ENCODE data around the gene LHX4. TPM values are rescaled to one million over a fixed set of nuclear protein-coding genes. Genes with fewer than 3 reads are reported as not detected.

The LHX4 gene
- total RNA-seq, 2 donors from 2014 or later: not detected

DNA sequence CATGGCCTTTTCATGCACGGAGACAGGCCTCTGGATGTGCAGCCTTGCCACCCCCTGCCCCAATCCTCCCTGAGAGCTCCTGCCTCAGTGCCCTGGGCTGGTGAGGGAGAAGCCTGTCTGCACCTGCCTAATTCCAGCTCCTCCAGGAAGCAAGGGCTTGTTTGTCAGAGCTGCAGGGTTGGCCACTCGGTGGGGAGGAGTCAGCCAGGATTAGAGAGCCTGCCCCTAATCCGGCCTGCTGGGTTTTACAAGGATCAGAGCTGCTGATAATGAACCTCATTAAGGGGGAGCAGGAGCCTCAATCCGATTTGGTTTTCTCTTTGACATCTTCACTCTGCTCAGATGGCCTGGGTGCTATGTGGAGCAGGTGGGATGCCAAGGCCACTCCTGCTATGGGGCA, 31.9 kb upstream of the LHX4 start:
- H3K4me3 Mint-ChIP-seq: no peak overlapping the region
- H3K4me1 Mint-ChIP-seq: peaks cover 12% of the 10 kb centered on the region
- TF ChIP-seq, protein P1, sequence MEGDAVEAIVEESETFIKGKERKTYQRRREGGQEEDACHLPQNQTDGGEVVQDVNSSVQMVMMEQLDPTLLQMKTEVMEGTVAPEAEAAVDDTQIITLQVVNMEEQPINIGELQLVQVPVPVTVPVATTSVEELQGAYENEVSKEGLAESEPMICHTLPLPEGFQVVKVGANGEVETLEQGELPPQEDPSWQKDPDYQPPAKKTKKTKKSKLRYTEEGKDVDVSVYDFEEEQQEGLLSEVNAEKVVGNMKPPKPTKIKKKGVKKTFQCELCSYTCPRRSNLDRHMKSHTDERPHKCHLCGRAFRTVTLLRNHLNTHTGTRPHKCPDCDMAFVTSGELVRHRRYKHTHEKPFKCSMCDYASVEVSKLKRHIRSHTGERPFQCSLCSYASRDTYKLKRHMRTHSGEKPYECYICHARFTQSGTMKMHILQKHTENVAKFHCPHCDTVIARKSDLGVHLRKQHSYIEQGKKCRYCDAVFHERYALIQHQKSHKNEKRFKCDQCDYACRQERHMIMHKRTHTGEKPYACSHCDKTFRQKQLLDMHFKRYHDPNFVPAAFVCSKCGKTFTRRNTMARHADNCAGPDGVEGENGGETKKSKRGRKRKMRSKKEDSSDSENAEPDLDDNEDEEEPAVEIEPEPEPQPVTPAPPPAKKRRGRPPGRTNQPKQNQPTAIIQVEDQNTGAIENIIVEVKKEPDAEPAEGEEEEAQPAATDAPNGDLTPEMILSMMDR (conservative IDR thresholded peaks at IDR 0.05): no peak
- 44 to 54% methylated on average over 3 to 4 of the region's 4 CpGs for WGBS, 2 experiments (ENCODE audit: insufficient coverage in 1 of 2, insufficient read length in 1 of 2)
- H3K36me3 Mint-ChIP-seq (ENCODE audit: low read depth): peaks cover 16% of the 10 kb centered on the region
- Histone ChIP-seq H3K9ac (ENCODE audit: extremely low read depth, low read length, poor library complexity, severe bottlenecking) (no peak overlapping the region), H3K4me3 (ENCODE audit: low read length) (no peak overlapping the region), H3K4me1 (ENCODE audit: control insufficient read depth, insufficient read depth, low read length) (peaks cover 2% of the 10 kb centered on the region), H3K27ac (ENCODE audit: low read depth, low read length) (no peak overlapping the region), H3K36me3 (ENCODE audit: control insufficient read depth, insufficient read depth, low read length) (peaks cover 8% of the 10 kb centered on the region), H3K27me3 (ENCODE audit: control insufficient read depth, insufficient read depth, low read length, poor library complexity, severe bottlenecking) (peaks cover 58% of the 10 kb centered on the region), H3K9me3 (ENCODE audit: control insufficient read depth, low read length) (no peaks in the 10 kb centered on the region)
- H3K27me3 Mint-ChIP-seq (ENCODE audit: insufficient read depth): peaks cover 56% of the 10 kb centered on the region
- no peaks in the 10 kb centered on the region for H3K9me3 Mint-ChIP-seq
- no peak overlapping the region for H3K27ac Mint-ChIP-seq
- peak; percentile 83 for DNase-seq

DNA sequence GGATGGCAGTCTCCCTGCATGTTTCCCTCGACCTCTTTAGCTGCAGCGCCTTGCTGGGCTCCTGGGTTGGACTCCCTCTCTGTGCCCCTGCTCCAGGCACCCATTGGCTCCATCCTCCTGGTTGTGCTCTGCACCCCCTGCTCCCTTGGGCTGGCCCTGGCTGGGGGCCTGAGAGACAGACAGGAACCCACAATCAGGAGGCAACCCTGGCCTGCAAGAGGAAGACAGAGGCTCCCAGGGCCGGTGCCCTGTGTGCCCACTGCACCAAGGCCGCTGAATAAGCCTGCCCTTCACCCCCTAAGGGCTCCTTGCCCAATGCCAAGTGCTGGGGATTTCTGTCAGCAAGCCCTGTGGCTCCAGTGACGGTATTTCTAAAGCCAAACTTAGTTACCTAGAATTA, 31.5 kb upstream of the LHX4 start:
- H3K9me3 Mint-ChIP-seq: no peaks in the 10 kb centered on the region
- peaks cover 55% of the 10 kb centered on the region for H3K27me3 Mint-ChIP-seq (ENCODE audit: insufficient read depth)
- DNase-seq: no peak
- no peaks in the 10 kb centered on the region for H3K9me3 ChIP-seq (ENCODE audit: control insufficient read depth, low read length)
- TF ChIP-seq, protein P1 (conservative IDR thresholded peaks at IDR 0.05): no peak
- H3K4me1 ChIP-seq (ENCODE audit: control insufficient read depth, insufficient read depth, low read length): peaks cover 2% of the 10 kb centered on the region
- peaks cover 11% of the 10 kb centered on the region for H3K4me1 Mint-ChIP-seq
- H3K9ac ChIP-seq (ENCODE audit: extremely low read depth, low read length, poor library complexity, severe bottlenecking): no peak overlapping the region
- WGBS, 2 experiments (ENCODE audit: insufficient coverage in 1 of 2, insufficient read length in 1 of 2): 87 to 93% methylated on average over 5 of the region's 5 CpGs
- H3K27ac ChIP-seq (ENCODE audit: low read depth, low read length): no peak overlapping the region
- no peak overlapping the region for H3K4me3 ChIP-seq (ENCODE audit: low read length)
- H3K36me3 Mint-ChIP-seq (ENCODE audit: low read depth): peaks cover 14% of the 10 kb centered on the region
- H3K36me3 ChIP-seq (ENCODE audit: control insufficient read depth, insufficient read depth, low read length): peaks cover 8% of the 10 kb centered on the region
- H3K4me3 Mint-ChIP-seq: no peak overlapping the region
- no peak overlapping the region for H3K27ac Mint-ChIP-seq
- peaks cover 58% of the 10 kb centered on the region for H3K27me3 ChIP-seq (ENCODE audit: control insufficient read depth, insufficient read depth, low read length, poor library complexity, severe bottlenecking)

DNA sequence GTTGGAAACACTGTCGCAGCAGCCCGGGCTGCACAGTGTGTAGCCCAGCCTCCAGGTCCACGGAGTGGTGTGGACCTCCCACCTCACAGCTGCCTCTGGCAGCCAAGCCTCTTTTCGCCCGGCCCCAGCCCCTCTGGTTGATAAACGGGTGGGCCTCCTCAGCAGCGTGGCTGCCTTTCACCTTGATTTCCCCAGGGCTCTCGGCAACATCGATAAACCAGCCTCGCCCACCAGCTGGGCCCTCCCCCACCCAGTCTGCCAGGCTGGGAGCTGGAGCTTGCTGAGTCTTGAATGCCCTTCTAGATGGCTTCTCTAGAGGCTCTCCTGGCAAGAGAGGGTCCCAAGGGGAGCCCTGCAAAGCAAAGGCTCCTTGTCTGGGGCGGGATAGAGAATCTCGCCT, 31.0 kb upstream of the LHX4 start:
- peaks cover 58% of the 10 kb centered on the region for H3K27me3 ChIP-seq (ENCODE audit: control insufficient read depth, insufficient read depth, low read length, poor library complexity, severe bottlenecking)
- 93 to 94% methylated on average over 10 to 12 of the region's 12 CpGs for WGBS, 2 experiments (ENCODE audit: insufficient coverage in 1 of 2, insufficient read length in 1 of 2)
- TF ChIP-seq, protein P1 (conservative IDR thresholded peaks at IDR 0.05): no peak
- H3K4me1 ChIP-seq (ENCODE audit: control insufficient read depth, insufficient read depth, low read length): peaks cover 2% of the 10 kb centered on the region
- peaks cover 55% of the 10 kb centered on the region for H3K27me3 Mint-ChIP-seq (ENCODE audit: insufficient read depth)
- H3K36me3 Mint-ChIP-seq (ENCODE audit: low read depth): peaks cover 14% of the 10 kb centered on the region
- no peaks in the 10 kb centered on the region for H3K9me3 Mint-ChIP-seq
- H3K4me1 Mint-ChIP-seq: peaks cover 11% of the 10 kb centered on the region
- no peak for DNase-seq
- H3K36me3 ChIP-seq (ENCODE audit: control insufficient read depth, insufficient read depth, low read length): peaks cover 8% of the 10 kb centered on the region
- H3K4me3 ChIP-seq (ENCODE audit: low read length): no peak overlapping the region
- H3K9me3 ChIP-seq (ENCODE audit: control insufficient read depth, low read length): no peaks in the 10 kb centered on the region
- H3K4me3 Mint-ChIP-seq: no peak overlapping the region
- H3K9ac ChIP-seq (ENCODE audit: extremely low read depth, low read length, poor library complexity, severe bottlenecking): no peak overlapping the region
- H3K27ac Mint-ChIP-seq: no peak overlapping the region
- no peak overlapping the region for H3K27ac ChIP-seq (ENCODE audit: low read depth, low read length)
